HepG2 (cell line): Measurements from ENCODE around the gene EARS2. TPM values are rescaled to one million over a fixed set of nuclear protein-coding genes. Genes with fewer than 3 reads are reported as not detected.

Source experiments
- AGO1 ChIP-seq: fragments of 200-400 bp; formaldehyde crosslinking; IDR thresholded peaks from 2 replicates; pipeline ENCODE4 v1.6.1; 2017; ENCODE audit warnings: mild to moderate bottlenecking, low read depth, low read length, moderate library complexity; ENCODE audit not compliant: poor library complexity, severe bottlenecking
- IRF1 ChIP-seq: sonication (generic); formaldehyde crosslinking; IDR thresholded peaks from 2 replicates; pipeline ENCODE4 v1.4.0; 2020; ENCODE audit warnings: low read depth, mild to moderate bottlenecking, missing genetic modification reagents
- KDM3A ChIP-seq: IDR thresholded peaks from 2 replicates; pipeline ENCODE4 v1.6.1; 2018; ENCODE audit warnings: low read depth, missing compliant biosample characterization
- KIAA2018 ChIP-seq: sonication (generic); formaldehyde crosslinking; IDR thresholded peaks from 2 replicates; pipeline ENCODE4 v1.5.0; 2020; ENCODE audit warnings: mild to moderate bottlenecking, missing genetic modification reagents, borderline replicate concordance
- RCOR2 ChIP-seq: IDR thresholded peaks from 2 replicates; pipeline ENCODE4 v1.6.1; 2016; ENCODE audit warnings: missing biosample characterization, missing genetic modification reagents
- ZFP1 ChIP-seq: IDR thresholded peaks from 2 replicates; pipeline ENCODE4 v1.6.1; 2016
- ZNF136 ChIP-seq: sonication (generic); formaldehyde crosslinking; IDR thresholded peaks from 2 replicates; pipeline ENCODE4 v1.8.1; 2022; ENCODE audit warnings: low read depth, mild to moderate bottlenecking, moderate library complexity, missing genetic modification reagents
- ZNF616 ChIP-seq: sonication (generic); formaldehyde crosslinking; IDR thresholded peaks from 2 replicates; pipeline ENCODE4 v1.5.0; 2020; ENCODE audit warnings: low read depth, mild to moderate bottlenecking, missing genetic modification reagents
- polyA plus RNA-seq, 8 experiments: library from polyadenylated mRNA; depleted of rRNA in 3 of 8; stranded (reverse) in 7 of 8; unstranded in 1 of 8; fragments of >200 nt; fragmentation: Illumina TruSeq in 4 of 8; extraction: Trizol in 4 of 8; gene quantifications; 2 replicates each; pipeline versions ENCODE4 v1.2.1 to v1.2.3, GENCODE V29; 2011 to 2016; ENCODE audit warnings: low read depth in 4 of 8, missing spikeins in 1 of 8, mixed read lengths in 1 of 8; ENCODE audit not compliant: insufficient read depth in 1 of 8
- total RNA-seq, 5 experiments: library from RNA; depleted of rRNA; stranded (reverse); fragments of >200 nt; fragmentation: Illumina TruSeq; extraction: Trizol; gene quantifications; 2 replicates each; pipeline ENCODE4 v1.2.3, GENCODE V29; 2016; ENCODE audit warnings: low read depth in 1 of 5
- TF ChIP-seq, protein P1 (sequence below): sonication (generic); formaldehyde crosslinking; IDR thresholded peaks from 2 replicates; pipeline ENCODE4 v1.5.0; 2020; ENCODE audit warnings: mild to moderate bottlenecking, missing genetic modification reagents
- TF ChIP-seq, protein P2 (sequence below): sonication (generic); formaldehyde crosslinking; IDR thresholded peaks from 2 replicates; pipeline ENCODE4 v1.4.0; 2020; ENCODE audit warnings: missing genetic modification reagents, borderline replicate concordance
- TF ChIP-seq, protein P3 (sequence below): sonication (generic); formaldehyde crosslinking; IDR thresholded peaks from 2 replicates; pipeline ENCODE4 v1.5.1; 2020; ENCODE audit warnings: missing genetic modification reagents, mild to moderate bottlenecking, borderline replicate concordance

Gene EARS2
- total and polyA plus RNA-seq, 2 of the 13 experiments (the other 11 are each of a cell fraction or from before 2014, with no cell fraction given): 49.4 to 80.4 TPM

DNA sequence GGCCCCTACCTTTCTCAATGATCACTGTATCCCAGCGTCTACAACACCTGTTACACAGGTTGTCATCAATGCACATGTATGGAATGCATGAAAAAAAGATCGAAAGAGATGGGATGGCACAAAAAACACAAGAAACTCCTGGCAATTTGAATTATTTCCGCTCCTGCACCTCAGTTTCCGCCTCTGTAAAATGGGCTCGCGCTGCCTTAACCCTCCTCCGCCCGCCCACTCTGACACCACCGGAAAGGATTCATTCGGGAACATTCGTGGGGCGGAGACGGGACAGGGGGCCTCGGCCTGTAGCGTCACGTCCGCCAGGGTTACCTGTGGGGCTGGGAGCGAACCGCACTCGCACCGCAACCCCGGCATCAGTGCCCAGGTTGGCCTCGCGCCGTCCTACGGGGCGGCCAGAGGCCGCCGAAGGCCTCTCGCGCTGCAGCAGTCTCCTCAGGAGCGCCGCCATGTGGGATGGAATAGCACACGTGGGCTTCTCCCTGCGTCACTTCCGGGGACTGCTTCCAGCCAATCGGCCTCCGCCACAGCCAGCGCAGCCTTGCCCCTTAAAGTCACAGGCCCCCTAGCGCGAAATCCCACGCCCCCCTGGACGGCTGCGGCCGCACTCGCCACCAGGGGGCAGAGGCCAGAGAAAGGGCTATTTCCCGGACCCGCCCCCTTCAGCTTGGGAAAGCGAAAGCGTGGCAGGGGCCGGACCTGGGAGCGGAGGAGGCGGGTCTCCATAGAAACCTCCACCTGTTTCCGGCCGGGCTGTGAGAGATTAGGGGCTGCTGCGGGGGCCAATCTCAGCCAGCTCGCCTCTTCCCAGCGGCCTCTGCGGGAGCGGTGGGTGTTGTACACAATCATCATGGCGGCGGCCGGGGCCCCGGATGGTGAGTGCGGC is at the start of gene EARS2, which contains the start of gene UBFD1 (continued):
- TF ChIP-seq, protein P1, sequence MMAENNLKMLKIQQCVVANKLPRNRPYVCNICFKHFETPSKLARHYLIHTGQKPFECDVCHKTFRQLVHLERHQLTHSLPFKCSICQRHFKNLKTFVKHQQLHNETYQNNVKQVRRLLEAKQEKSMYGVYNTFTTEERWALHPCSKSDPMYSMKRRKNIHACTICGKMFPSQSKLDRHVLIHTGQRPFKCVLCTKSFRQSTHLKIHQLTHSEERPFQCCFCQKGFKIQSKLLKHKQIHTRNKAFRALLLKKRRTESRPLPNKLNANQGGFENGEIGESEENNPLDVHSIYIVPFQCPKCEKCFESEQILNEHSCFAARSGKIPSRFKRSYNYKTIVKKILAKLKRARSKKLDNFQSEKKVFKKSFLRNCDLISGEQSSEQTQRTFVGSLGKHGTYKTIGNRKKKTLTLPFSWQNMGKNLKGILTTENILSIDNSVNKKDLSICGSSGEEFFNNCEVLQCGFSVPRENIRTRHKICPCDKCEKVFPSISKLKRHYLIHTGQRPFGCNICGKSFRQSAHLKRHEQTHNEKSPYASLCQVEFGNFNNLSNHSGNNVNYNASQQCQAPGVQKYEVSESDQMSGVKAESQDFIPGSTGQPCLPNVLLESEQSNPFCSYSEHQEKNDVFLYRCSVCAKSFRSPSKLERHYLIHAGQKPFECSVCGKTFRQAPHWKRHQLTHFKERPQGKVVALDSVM: peak; percentile 89
- TF ChIP-seq, protein P2, sequence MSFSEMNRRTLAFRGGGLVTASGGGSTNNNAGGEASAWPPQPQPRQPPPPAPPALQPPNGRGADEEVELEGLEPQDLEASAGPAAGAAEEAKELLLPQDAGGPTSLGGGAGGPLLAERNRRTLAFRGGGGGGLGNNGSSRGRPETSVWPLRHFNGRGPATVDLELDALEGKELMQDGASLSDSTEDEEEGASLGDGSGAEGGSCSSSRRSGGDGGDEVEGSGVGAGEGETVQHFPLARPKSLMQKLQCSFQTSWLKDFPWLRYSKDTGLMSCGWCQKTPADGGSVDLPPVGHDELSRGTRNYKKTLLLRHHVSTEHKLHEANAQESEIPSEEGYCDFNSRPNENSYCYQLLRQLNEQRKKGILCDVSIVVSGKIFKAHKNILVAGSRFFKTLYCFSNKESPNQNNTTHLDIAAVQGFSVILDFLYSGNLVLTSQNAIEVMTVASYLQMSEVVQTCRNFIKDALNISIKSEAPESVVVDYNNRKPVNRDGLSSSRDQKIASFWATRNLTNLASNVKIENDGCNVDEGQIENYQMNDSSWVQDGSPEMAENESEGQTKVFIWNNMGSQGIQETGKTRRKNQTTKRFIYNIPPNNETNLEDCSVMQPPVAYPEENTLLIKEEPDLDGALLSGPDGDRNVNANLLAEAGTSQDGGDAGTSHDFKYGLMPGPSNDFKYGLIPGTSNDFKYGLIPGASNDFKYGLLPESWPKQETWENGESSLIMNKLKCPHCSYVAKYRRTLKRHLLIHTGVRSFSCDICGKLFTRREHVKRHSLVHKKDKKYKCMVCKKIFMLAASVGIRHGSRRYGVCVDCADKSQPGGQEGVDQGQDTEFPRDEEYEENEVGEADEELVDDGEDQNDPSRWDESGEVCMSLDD (CRISPR knock-in tag): peak; percentile 84
- TF ChIP-seq KDM3A (CRISPR knock-in tag) (peak; percentile 83), KIAA2018 (CRISPR knock-in tag) (peak; percentile 94; the same call in 1 of the 2 replicates), RCOR2 (CRISPR knock-in tag) (peak; percentile 100), ZFP1 (CRISPR knock-in tag) (peak; percentile 93), ZNF136 (peak; percentile 81), AGO1 (peak; percentile 93), IRF1 (peak; percentile 92; the same call in 1 of the 2 replicates), ZNF616 (peak; percentile 65)
- TF ChIP-seq, protein P3, sequence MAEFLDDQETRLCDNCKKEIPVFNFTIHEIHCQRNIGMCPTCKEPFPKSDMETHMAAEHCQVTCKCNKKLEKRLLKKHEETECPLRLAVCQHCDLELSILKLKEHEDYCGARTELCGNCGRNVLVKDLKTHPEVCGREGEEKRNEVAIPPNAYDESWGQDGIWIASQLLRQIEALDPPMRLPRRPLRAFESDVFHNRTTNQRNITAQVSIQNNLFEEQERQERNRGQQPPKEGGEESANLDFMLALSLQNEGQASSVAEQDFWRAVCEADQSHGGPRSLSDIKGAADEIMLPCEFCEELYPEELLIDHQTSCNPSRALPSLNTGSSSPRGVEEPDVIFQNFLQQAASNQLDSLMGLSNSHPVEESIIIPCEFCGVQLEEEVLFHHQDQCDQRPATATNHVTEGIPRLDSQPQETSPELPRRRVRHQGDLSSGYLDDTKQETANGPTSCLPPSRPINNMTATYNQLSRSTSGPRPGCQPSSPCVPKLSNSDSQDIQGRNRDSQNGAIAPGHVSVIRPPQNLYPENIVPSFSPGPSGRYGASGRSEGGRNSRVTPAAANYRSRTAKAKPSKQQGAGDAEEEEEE (CRISPR knock-in tag): no peak; the same call in 1 of the 2 replicates
